HG03280 (cell line): ENCODE results near the gene GTPBP1.
A peak's percentile ranks its signal among the peaks of the same experiment; 100 is the strongest.

Experiments
- ATAC-seq: cut with Tn5 transposase; IDR thresholded peaks from one replicate; pipeline ENCODE4 v1.9.1; 2021; ENCODE audit warnings: mild to moderate bottlenecking, moderate library complexity; ENCODE audit not compliant: unreplicated experiment

Gene GTPBP1

DNA sequence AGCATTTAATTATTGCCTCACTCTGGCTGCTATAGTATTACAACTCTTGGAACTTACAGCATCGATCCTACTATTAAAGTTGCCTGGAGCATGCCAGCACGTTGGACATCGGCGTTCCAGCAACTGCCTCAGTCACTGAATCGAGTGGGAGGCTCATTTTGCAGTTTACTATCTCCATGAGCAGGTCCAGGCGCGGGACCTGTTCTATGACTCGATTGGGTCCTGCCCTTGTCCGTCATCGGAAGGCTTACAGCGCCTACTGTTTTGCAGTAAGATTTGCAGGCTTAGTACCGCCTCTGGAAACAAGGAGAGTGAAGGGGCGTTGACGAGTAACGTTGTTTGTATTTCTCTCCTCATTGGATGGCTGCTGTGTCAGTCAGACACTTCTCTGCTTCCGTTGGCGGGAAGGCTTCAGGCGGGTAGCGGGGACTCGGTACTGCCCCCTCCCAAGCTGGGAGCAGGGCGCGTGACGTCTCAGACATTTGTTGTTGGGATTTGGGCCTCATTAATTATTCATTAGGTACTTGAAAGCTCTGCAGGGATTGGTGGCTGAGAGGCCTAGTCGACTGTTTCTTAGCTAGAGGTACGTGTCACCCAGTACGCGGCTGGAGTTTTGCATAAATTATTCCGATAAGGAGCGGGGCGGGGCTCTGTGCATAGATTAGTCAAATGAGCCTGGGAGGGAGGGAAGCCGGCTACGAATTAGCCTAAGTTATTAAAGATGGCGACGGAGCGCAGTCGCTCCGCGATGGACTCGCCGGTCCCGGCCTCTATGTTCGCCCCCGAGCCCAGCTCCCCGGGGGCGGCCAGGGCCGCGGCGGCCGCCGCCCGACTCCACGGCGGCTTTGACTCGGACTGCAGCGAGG lies at the start of gene GTPBP1:
Gene GTPBP1 (plus strand): TSS at position 710 of the 866 bp plus-strand sequence. CDS start 12 bp downstream, at position 722.
- ATAC-seq, result peak; percentile 67

DNA sequence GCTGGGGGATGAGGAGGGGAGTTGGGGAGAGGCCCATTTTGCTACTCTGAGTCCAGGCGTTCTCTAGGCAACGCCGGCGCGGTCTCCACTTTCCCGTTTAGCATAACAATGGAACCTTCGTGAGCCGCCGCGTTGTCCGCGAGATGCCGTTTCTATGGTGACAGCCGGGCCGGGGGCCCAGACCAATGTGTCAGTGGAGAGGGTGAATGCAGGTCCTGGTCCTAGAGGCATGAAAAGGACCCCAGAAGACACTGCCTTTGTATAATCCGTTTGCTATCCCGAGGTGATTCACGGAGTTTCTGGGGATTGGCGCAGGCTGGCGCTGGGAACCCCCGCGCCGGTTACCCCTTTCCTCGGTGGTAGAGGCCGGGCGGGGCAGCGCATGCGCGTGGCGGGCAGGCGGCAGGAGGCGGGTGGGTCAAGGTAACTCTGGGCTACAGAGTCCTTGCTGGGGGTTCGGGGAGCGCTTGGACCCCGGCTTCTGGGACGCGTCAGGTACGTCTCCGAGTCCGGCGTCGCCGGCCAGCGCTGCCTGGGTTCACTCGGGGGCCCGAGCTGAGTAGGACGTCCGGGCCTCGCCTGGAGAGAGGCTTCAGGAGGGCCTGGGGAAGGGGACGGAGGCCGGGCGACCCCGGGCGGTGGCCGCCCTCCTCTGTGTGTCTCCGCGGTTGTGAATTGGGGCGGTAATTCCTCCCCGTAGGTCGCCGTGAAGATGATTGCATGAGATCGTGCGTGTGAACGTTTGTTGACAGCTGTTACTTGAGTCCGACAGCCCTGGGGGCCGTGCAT lies 49.3 kb upstream of the GTPBP1 start, which contains the start of the genes CBY1 and FAM227A:
Gene CBY1 (plus strand): TSS at position 383 of the 789 bp plus-strand sequence. CDS start 11,417 bp downstream, outside the sequence.
Gene FAM227A (minus strand): TSS at position 137 of the 789 bp plus-strand sequence. CDS start 6,224 bp downstream, outside the sequence.
- ATAC-seq, result peak; percentile 74

- ATAC-seq, result no peak
Observed at GRCh38 chr22:38657045-38657909, 48.5 kb upstream of the GTPBP1 start.

DNA sequence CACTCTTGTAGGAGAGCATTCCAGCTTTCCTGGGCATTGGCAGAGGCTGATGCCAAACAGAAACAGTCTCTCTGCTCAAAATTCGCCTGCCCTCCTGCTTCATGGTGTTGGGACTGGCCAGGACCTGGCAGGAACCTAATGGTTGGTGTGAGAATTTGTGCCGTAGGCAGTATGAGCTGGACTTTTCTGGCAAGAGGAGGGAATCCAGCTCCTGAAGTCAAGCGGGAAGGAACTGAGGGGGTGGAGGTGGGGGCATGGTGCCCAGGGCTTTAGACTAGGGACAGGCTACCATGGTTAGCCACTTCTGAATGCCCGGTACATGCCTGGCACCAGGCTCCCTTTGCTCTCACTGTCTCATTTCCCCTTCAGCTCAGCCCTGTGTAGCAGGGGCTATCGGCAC lies 30.9 kb upstream of the GTPBP1 start:
- no peak for ATAC-seq

- no peak for ATAC-seq
Observed at GRCh38 chr22:38675833-38676232, 29.9 kb upstream of the GTPBP1 start.

DNA sequence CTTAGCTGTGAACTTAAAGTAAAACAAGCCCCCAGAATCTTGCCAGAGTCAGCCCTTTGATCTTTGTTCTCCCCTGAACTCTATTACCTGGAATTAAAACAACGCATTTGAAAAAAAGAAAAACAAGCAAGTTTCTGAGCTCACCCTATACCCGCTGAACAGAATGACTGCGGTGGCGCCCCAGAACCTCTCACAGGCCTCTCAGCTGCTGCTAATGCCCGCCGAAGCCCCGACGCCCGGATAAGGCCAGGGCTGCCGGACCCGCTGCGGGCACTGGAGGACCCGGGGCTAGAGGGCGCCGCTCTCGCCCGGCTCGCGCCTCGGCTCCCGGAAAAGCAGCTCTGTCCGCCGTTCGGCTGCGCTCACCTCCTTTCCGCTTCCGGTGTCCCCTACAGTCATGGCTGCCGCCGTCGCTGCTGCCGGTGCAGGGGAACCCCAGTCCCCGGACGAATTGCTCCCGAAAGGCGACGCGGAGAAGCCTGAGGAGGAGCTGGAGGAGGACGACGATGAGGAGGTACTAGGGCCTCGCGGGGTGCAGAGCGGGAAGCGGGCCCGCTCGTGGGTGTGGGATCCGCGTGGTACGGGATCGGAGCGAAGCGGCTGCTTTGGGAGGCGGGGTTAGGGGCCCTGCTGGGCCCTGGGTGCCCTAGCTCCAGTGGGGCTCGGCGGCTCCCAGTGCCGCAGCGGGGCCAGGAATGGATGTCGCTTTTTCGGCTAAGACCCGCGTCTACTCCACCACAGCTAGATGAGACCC lies 24.0 kb upstream of the GTPBP1 start, which contains the start of gene TOMM22:
Gene TOMM22 (plus strand): TSS at position 376 of the 754 bp plus-strand sequence. CDS start 22 bp downstream, at position 398.
- ATAC-seq, result peak; percentile 97

- no peak for ATAC-seq
Observed at GRCh38 chr22:38684895-38685294, 20.8 kb upstream of the GTPBP1 start.

- no peak for ATAC-seq
Observed at GRCh38 chr22:38685761-38686160, 20.0 kb upstream of the GTPBP1 start.

GRCh38 chr22:38689651-38690050 lies 16.1 kb upstream of the GTPBP1 start:
- no peak for ATAC-seq

DNA sequence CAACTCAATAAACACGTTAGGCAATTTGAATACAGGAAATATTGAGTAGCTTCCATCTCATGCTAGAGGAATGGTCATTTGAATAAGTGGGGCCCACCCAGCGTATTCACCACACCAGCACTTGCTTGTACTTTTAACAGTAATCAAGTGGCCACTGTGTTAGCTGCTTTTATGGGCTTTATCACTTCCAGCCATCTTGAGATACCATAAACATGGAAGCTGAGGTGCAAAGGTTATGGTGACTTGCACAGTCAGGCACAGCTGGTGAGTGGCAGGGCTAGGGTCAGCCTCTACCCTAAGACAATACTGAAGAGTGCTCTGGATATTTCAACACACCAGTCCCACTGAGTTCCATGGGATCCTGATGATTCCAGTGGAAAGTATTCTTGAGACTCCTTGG lies 11.7 kb upstream of the GTPBP1 start:
- no peak for ATAC-seq

DNA sequence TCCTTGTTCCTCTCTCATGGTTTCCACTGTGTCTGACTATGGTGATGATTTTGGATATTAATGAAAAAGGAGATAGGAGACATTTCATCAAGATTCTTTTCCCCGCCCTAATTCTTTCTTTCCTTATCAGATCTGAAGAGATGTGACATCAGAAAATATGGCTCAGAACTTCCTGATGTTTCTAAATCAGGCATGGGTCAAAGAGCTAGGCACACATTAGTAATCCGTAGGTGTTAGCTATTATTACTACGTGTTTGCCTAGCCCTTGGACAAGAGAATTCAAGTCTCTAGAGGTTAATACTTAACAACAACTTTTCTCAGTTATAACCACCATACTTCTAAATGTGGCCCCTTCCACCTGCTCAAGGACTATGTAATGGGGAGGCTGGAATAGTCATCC lies 10.8 kb upstream of the GTPBP1 start:
- no peak for ATAC-seq

- ATAC-seq, result no peak
Observed at GRCh38 chr22:38696606-38697424, 8.9 kb upstream of the GTPBP1 start.

- ATAC-seq, result no peak
Observed at GRCh38 chr22:38697425-38698089, 8.2 kb upstream of the GTPBP1 start.

DNA sequence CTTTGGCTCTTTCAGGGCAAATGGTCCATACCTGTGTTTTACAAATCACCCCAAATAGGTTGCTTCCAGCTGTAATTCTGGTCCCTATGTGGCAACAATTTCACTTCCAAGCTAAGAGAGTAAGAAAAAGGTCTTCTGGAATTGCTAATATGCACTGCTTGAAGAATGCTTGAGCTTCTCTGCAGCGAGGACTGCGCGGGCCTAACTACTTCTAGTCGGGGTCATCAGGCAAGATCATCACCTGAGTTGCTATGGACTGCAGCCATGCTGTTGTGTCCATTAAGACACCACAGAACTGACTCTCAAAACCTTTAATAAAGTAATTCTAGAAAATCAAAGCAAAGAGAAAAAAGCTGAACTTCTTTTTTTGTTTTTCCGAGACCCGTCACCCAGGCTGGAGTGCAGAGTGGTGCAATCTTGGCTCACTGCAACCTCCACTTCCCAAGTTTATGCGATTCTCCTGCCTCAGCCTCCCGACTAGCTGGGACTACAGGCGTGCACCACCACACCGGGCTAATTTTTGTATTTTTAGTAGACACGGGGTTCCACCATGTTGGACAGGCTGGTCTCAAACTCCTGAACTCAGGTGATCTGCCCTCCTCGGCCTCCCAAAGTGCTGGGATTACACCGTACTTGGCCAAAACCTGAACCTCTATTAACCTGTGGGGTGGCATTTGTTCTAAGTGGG lies 7.2 kb upstream of the GTPBP1 start:
- ATAC-seq, result no peak

DNA sequence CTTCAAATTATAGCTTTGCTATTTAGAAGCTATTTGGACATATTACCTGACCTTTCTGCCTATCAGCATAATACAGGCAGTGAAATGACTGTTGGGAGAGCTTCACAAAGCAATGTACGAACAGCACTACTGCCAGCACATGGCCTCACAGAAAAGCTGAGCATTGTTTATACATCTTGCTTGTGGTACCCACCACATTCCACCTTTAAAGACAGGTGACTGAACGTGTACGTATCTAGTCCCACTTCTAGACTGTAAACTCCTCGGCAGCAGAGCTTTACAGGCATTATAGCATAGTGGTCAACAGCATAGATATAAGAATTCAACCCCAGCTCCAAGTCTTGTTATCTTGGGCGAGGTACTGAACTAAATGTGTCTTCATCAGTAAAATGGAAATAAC lies 6.6 kb upstream of the GTPBP1 start:
- ATAC-seq, result no peak

DNA sequence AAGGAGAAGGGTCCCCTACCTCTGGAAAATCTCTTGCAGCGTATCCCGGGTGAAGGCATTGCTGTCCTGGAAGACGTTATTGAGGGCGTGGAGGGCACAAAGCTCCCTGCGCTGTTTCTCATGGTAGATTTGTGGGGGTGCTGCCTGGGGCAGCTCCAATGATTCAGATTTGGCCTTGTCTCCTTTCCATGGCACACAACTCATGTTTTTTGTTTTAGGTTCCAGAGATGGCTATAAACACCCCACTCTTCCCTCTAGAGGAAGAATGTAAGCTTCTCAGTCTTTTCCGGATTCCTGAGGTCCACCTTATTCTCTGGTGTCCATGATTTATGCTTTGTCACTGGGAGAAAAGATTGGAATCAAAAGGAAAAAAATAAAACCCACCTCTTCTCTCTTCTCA lies 6.0 kb upstream of the GTPBP1 start:
- no peak for ATAC-seq

GRCh38 chr22:38700270-38700788 lies 5.4 kb upstream of the GTPBP1 start:
- no peak for ATAC-seq
